ENCODE data around the gene VMP1. TPM values are rescaled to one million over a fixed set of nuclear protein-coding genes. Genes with fewer than 3 reads are reported as not detected.
"Not testable (repeated sequence)": the region's sequence is repeated elsewhere in the genome, so short reads cannot be mapped to it uniquely, and the experiment has no call there.

The VMP1 gene
- total RNA-seq, 4 donors from 2014 or later: 35.3 to 69.7 (median 61.1) TPM

DNA sequence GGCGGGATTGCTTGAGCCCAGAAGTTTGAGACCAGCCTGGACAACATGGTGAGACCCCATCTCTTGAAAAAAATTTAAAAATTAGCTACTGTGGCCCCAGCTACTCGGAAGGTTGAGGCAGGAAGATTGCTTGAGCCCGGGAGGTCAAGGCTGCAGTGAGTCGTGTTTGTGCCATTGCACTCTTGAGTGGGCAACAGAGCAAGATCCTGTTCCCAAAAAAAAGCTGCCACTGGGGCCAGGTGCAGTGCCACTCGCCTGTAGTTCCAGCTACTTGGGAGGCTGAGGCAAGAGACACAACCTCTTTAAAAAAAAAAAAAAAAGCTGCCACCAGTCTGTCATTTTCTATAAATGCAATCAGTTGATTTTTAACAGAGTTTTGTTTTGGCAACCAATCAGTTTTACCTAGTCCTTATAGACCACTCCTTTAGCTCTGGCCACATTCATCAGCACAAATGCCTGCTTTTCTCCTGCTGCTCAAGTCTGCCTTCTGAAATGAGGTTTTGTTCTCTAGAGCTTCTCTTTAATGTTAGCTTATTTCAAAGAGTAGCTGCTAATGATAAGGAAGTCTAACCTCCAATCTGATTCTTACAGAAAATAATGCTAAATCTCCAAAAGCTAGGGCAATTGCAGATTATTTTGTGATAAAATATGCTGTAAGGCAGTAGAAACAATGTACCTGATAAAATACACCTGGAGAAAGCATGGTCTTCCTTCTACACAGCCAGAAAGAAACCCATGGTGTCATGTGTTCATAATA lies 120.4 kb downstream of the VMP1 start:
- H3K4me3 ChIP-seq (ENCODE audit: low read depth, poor library complexity, severe bottlenecking): no peak overlapping the region
- peak in 1 of 2 donors; percentile 59 for DNase-seq (ENCODE audit: low spot score in 2 of 2)
- 80 to 88% methylated on average over 5 of the region's 5 CpGs for WGBS, 2 donors
- TF ChIP-seq CTCF (IDR thresholded peaks at IDR 0.05): no peak
- no peak for TF ChIP-seq POLR2A (IDR thresholded peaks at IDR 0.05)
- intact Hi-C loops (cut with DNase I; ENCODE audit: low total_unique reads): no loop called here

DNA sequence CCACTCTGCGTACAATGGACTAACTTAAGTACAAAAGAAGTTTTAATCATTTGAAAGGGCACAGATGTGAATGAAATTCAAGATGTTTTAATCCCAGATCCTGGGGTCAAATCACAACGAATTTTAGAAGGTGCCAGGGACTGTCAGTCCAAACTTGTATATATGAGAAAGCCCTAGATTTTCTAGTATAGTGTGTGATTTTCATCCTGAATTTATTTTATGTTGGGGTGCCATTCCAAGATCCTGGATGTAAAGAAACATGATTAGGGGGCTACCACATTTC lies 121.0 kb downstream of the VMP1 start:
- no peak overlapping the region for H3K4me3 ChIP-seq (ENCODE audit: low read depth, poor library complexity, severe bottlenecking)
- TF ChIP-seq POLR2A (IDR thresholded peaks at IDR 0.05): no peak
- TF ChIP-seq CTCF (IDR thresholded peaks at IDR 0.05): no peak
- WGBS, 2 donors: 73 to 79% methylated on average over 2 of the region's 2 CpGs
- intact Hi-C loops (cut with DNase I; ENCODE audit: low total_unique reads): no loop called here
- no peak for DNase-seq (ENCODE audit: low spot score in 2 of 2)

GRCh38 chr17:59828819-59829216 lies 121.4 kb downstream of the VMP1 start:
- peak in 1 of 2 donors; percentile 72 for DNase-seq (ENCODE audit: low spot score in 2 of 2)
- intact Hi-C loops (cut with DNase I; ENCODE audit: low total_unique reads); H3K4me3 ChIP-seq (ENCODE audit: low read depth, poor library complexity, severe bottlenecking): not testable (repeated sequence)
- WGBS, 2 donors: 35 to 37% methylated on average over 7 of the region's 7 CpGs

DNA sequence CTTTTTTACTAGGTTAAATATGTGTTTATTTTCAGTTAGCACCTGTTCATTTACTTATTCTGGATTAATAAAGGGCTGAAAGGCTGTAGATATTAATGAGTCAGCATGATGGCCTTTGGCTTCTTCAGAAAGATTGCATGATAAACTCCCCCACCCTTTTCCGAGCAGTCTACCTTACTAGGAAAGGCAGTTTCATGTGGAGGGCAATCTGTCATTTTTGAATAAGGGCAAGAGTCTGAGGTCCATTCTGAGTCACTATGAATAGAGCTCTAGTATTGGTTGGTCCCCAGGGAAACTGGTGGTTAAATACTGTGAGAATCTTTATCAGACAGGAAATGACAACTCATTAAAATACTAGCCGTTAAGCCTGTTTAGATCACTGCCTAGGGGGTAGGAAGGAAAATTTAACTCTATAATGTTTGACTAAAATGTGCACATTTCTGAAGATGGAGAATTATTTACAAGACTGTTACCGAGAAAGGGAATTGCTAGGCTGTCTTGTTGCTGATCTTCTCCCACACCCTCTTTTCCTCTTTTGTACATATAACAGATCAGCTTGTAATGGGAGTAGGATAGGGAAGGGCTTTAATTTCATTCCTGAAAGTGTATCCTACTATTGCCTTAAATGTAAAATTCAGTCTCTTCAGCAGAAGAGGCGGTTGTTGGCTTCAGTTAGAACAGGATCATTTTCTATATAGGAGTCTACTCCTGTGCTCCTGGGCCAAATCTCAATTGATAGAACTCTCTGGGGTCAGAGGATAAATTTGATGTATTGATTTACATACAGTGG lies 122.0 kb downstream of the VMP1 start:
- H3K4me3 ChIP-seq (ENCODE audit: low read depth, poor library complexity, severe bottlenecking): no peak overlapping the region
- intact Hi-C loops (cut with DNase I; ENCODE audit: low total_unique reads): no loop called here
- TF ChIP-seq POLR2A (IDR thresholded peaks at IDR 0.05): no peak
- TF ChIP-seq CTCF (IDR thresholded peaks at IDR 0.05): no peak
- WGBS, 2 donors: 7 to 9% methylated on average over 4 of the region's 4 CpGs
- no peak for DNase-seq (ENCODE audit: low spot score in 2 of 2)

GRCh38 chr17:59830007-59830630 lies 122.7 kb downstream of the VMP1 start:
- peak in 1 of 2 donors; percentile 83 for DNase-seq (ENCODE audit: low spot score in 2 of 2)
- 61 to 67% methylated on average over 3 of the region's 3 CpGs for WGBS, 2 donors
- H3K4me3 ChIP-seq (ENCODE audit: low read depth, poor library complexity, severe bottlenecking): no peak overlapping the region
- TF ChIP-seq POLR2A (IDR thresholded peaks at IDR 0.05): no peak
- no peak for TF ChIP-seq CTCF (IDR thresholded peaks at IDR 0.05)
- intact Hi-C loops (cut with DNase I; ENCODE audit: low total_unique reads): no loop called here

DNA sequence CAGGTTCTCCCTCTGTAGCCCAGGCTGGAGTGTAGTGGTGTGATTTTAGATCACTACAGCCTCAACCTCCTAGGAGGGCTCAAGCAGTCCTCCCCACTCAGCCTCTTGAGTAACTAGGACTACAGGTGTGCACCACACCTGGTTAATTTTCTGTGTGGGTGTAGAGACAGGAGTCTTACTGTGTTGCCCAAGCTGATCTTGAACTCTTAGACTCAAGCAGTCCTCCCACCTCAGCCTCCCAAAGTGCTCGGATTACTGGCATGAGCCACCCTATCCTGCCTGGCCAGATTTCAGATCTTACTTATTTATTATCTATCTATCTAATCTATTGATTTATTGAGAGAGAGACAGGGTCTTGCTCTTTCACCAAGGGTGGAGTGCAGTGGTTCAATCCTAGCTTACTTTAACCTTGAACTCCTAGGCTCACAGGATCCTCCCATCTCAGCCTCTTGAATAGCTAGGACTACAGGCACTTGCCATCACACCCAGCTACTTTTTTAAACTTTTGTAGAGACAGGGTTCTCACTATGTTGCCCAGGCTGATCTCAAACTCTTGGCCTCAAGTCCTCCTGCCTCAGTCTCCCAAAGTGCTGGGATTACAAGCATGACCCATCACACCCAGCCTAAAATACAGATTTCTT lies 123.5 kb downstream of the VMP1 start:
- peak in 1 of 2 donors; percentile 60 for DNase-seq (ENCODE audit: low spot score in 2 of 2)
- no peak overlapping the region for H3K4me3 ChIP-seq (ENCODE audit: low read depth, poor library complexity, severe bottlenecking)
- no peak for TF ChIP-seq CTCF (IDR thresholded peaks at IDR 0.05)
- TF ChIP-seq POLR2A (IDR thresholded peaks at IDR 0.05): no peak
- WGBS, 2 donors: 75 to 86% methylated on average over 1 of the region's 1 CpG
- intact Hi-C loops (cut with DNase I; ENCODE audit: low total_unique reads): no loop called here
